Kidney (tissue), 14 donors: ENCODE measurements around the gene GAS1. TPM values are rescaled to one million over a fixed set of nuclear protein-coding genes. Genes with fewer than 3 reads are reported as not detected.

Experiments used
- DNase-seq, 5 donors: peaks; one replicate each; pipeline ENCODE4 v3.0.0-alpha.2; 2013 to 2020
- FAIRE-seq: peaks from 2 replicates; lab custom pipeline; 2012; peaks lifted over from hg19 to GRCh38; lab: Jason Lieb, UNC
- H3K27ac ChIP-seq, 2 donors: one replicate each; pipeline ENCODE4 v1.7.0; 2013; ENCODE audit warnings: low read depth in 2 of 2, low read length in 2 of 2, inconsistent platforms in 1 of 2
- H3K27me3 ChIP-seq: one replicate; pipeline ENCODE4 v1.7.1; 2013; ENCODE audit warnings: low read length, inconsistent platforms; ENCODE audit not compliant: control insufficient read depth, insufficient read depth
- H3K36me3 ChIP-seq, 3 donors: one replicate each; pipeline versions ENCODE4 v1.7.0 to v1.7.1; 2013; ENCODE audit warnings: low read length in 3 of 3, control low read depth in 1 of 3, inconsistent platforms in 1 of 3; ENCODE audit not compliant: insufficient read depth in 3 of 3, control insufficient read depth in 2 of 3
- H3K4me1 ChIP-seq, 3 donors: one replicate each; pipeline versions ENCODE4 v1.7.0 to v1.7.1; 2013; ENCODE audit warnings: low read length in 3 of 3, inconsistent platforms in 1 of 3, low read depth in 1 of 3; ENCODE audit not compliant: control insufficient read depth in 2 of 3, insufficient read depth in 2 of 3
- H3K4me3 ChIP-seq, 3 donors: one replicate each; pipeline versions ENCODE4 v1.7.0 to v1.8.1; 2013; ENCODE audit warnings: low read length in 3 of 3, control low read depth in 1 of 3, inconsistent platforms in 1 of 3
- H3K9ac ChIP-seq, 3 donors: one replicate each; pipeline versions ENCODE4 v1.7.0 to v1.7.1; 2013; ENCODE audit warnings: low read length in 3 of 3, control low read depth in 1 of 3, inconsistent platforms in 1 of 3
- H3K9me3 ChIP-seq, 3 donors: one replicate each; pipeline versions ENCODE4 v1.7.0 to v1.7.1; 2013; ENCODE audit warnings: low read length in 3 of 3, control low read depth in 1 of 3, inconsistent platforms in 1 of 3; ENCODE audit not compliant: control insufficient read depth in 2 of 3, insufficient read depth in 1 of 3
- CTCF ChIP-seq: IDR thresholded peaks from 3 replicates; pipeline ENCODE4 v1.5.1; 2012; ENCODE audit warnings: mild to moderate bottlenecking, moderate library complexity, borderline replicate concordance; ENCODE audit not compliant: insufficient read depth; ENCODE audit errors: extremely low read depth
- intact Hi-C: fragments of 100-400 bp; cut with DNase I; formaldehyde crosslinking; loops from one replicate; pipeline ENCODE4 v1.11.1; 2022
- polyA plus RNA-seq: library from polyadenylated mRNA; stranded (reverse); fragments of 350-450 nt; fragmentation: Illumina TruSeq; extraction: RNeasy Lipid Tissue Mini Kit (QIAGEN cat#74804); gene quantifications from one replicate; pipeline ENCODE4 v1.2.3, GENCODE V29; 2014; ENCODE audit warnings: low read depth, low replicate concordance; ENCODE audit not compliant: insufficient read depth
- total RNA-seq: library from RNA; stranded (reverse); fragmentation: NEBNext Ultra II Directional; extraction: Animal tissue kit (Norgen Biotek cat#: 25700); gene quantifications from one replicate; pipeline ENCODE4 v1.2.1, GENCODE V29; 2021
- donor health status: control.
- donor health status: control.
- donor health status: control.
- donor health status: control.
- donor health status: control.
- donor health status: DM: yes; HTN: yes; CAD: no.
- donor health status: Normal renal cell carcinoma (clear cell type).

GAS1 gene
- total and polyA plus RNA-seq, 2 donors from 2014 or later, result 5.8 to 8.2 TPM

- TF ChIP-seq CTCF, result no peak
- no peaks in the 10 kb centered on the region for H3K36me3 ChIP-seq
- DNase-seq (no peak), FAIRE-seq (no peak)
- no peaks in the 10 kb centered on the region for H3K9me3 ChIP-seq
- no peaks in the 10 kb centered on the region for H3K27me3 ChIP-seq
- intact Hi-C loops, result no loop called here
- no peak overlapping the region for H3K9ac ChIP-seq
- peaks cover 0 to 2% (median 0%) of the 10 kb centered on the region in 3 donors for H3K4me1 ChIP-seq
- no peak overlapping the region for H3K27ac ChIP-seq
- no peak overlapping the region for H3K4me3 ChIP-seq
These were observed 30.0 kb upstream of the GAS1 start for GRCh38 chr9:86977205-86977835.

- Histone ChIP-seq H3K9ac (no peak overlapping the region), H3K4me3 (no peak overlapping the region), H3K27ac (no peak overlapping the region), H3K4me1 (peaks cover 0 to 2% (median 0%) of the 10 kb centered on the region in 3 donors), H3K36me3 (no peaks in the 10 kb centered on the region), H3K27me3 (no peaks in the 10 kb centered on the region), H3K9me3 (no peaks in the 10 kb centered on the region)
- FAIRE-seq, result no peak
- TF ChIP-seq CTCF, result no peak
- intact Hi-C loops, result no loop called here
- no peak for DNase-seq
These were observed 28.3 kb upstream of the GAS1 start for GRCh38 chr9:86975606-86976005.

GRCh38 chr9:86975036-86975435 lies 27.7 kb upstream of the GAS1 start:
- Histone ChIP-seq H3K4me1 (peaks cover 0 to 2% (median 0%) of the 10 kb centered on the region in 3 donors), H3K9me3 (no peaks in the 10 kb centered on the region), H3K27me3 (no peaks in the 10 kb centered on the region), H3K4me3 (no peak overlapping the region), H3K36me3 (no peaks in the 10 kb centered on the region), H3K27ac (no peak overlapping the region), H3K9ac (no peak overlapping the region)
- TF ChIP-seq CTCF, result no peak
- DNase-seq, result no peak
- intact Hi-C loops, result no loop called here
- no peak for FAIRE-seq

GRCh38 chr9:86974421-86974820 lies 27.1 kb upstream of the GAS1 start:
- no peak for TF ChIP-seq CTCF
- Histone ChIP-seq H3K4me3 (no peak overlapping the region), H3K9ac (no peak overlapping the region), H3K9me3 (no peaks in the 10 kb centered on the region), H3K27me3 (no peaks in the 10 kb centered on the region), H3K36me3 (no peaks in the 10 kb centered on the region), H3K4me1 (peaks cover 0 to 2% (median 0%) of the 10 kb centered on the region in 3 donors), H3K27ac (no peak overlapping the region)
- FAIRE-seq (no peak), DNase-seq (no peak)
- intact Hi-C loops, result no loop called here
